GM12872 (cell line): ENCODE measurements around the gene INAFM2.

Experiments used
- CTCF ChIP-seq: IDR thresholded peaks from 3 replicates; pipeline ENCODE4 v1.5.1; 2011; ENCODE audit warnings: low read depth, mild to moderate bottlenecking, low read length, moderate library complexity; ENCODE audit not compliant: insufficient read depth

The INAFM2 gene

GRCh38 chr15:40338041-40338657 is 14.7 kb downstream of the INAFM2 start:
- peak; percentile 97 for TF ChIP-seq CTCF

GRCh38 chr15:40338921-40339620 is 15.6 kb downstream of the INAFM2 start:
- no peak for TF ChIP-seq CTCF

- TF ChIP-seq CTCF: no peak
These were observed 16.1 kb downstream of the INAFM2 start for GRCh38 chr15:40339621-40339945.

- no peak for TF ChIP-seq CTCF
These were observed 16.7 kb downstream of the INAFM2 start for GRCh38 chr15:40340038-40340739.

- no peak for TF ChIP-seq CTCF
These were observed 17.4 kb downstream of the INAFM2 start, which contains the start of gene CCDC9B for GRCh38 chr15:40340740-40341400. Gene CCDC9B, minus strand, starts transcription at chr15:40340939. Its CDS starts 120 bp downstream, at chr15:40340819.

GRCh38 chr15:40342416-40343320 is 19.2 kb downstream of the INAFM2 start:
- TF ChIP-seq CTCF: no peak

GRCh38 chr15:40343512-40343911 is 20.0 kb downstream of the INAFM2 start:
- no peak for TF ChIP-seq CTCF
